H9 (cell line): ENCODE measurements around the gene TAOK1. TPM values are rescaled to one million over a fixed set of nuclear protein-coding genes. Genes with fewer than 3 reads are reported as not detected.

Source experiments
- DNase-seq: peaks from one replicate; pipeline ENCODE4 v3.0.0-alpha.2; 2017
- H2AFZ ChIP-seq: one replicate; pipeline ENCODE4 v1.6.1; 2013; ENCODE audit warnings: mild to moderate bottlenecking, low read length, control low read depth, moderate library complexity
- H2AK5ac ChIP-seq: 2 replicates; pipeline ENCODE4 v1.6.1; 2013; ENCODE audit warnings: low read length, control low read depth, mixed read lengths; ENCODE audit not compliant: insufficient read length
- H2BK120ac ChIP-seq: one replicate; pipeline ENCODE4 v1.6.1; 2013; ENCODE audit warnings: low read depth, mild to moderate bottlenecking, low read length, control low read depth, inconsistent platforms; ENCODE audit not compliant: poor library complexity, severe bottlenecking
- H2BK12ac ChIP-seq: 2 replicates; pipeline ENCODE4 v1.6.1; 2013; ENCODE audit warnings: low read length, control low read depth, mixed read lengths, low read depth; ENCODE audit not compliant: insufficient read length
- H2BK15ac ChIP-seq: 2 replicates; pipeline ENCODE4 v1.6.1; 2013; ENCODE audit warnings: low read depth, low read length, control low read depth
- H2BK20ac ChIP-seq: one replicate; pipeline ENCODE4 v1.6.1; 2013; ENCODE audit warnings: low read depth, mild to moderate bottlenecking, low read length, control low read depth, inconsistent platforms; ENCODE audit not compliant: poor library complexity, severe bottlenecking
- H2BK5ac ChIP-seq: 2 replicates; pipeline ENCODE4 v1.6.1; 2013; ENCODE audit warnings: low read length, control low read depth, mixed read lengths; ENCODE audit not compliant: insufficient read length
- H3K14ac ChIP-seq: 2 replicates; pipeline ENCODE4 v1.6.1; 2013; ENCODE audit warnings: low read length, control low read depth; ENCODE audit not compliant: insufficient read depth
- H3K18ac ChIP-seq: 2 replicates; pipeline ENCODE4 v1.6.1; 2013; ENCODE audit warnings: low read depth, mild to moderate bottlenecking, mixed read lengths, low read length, control low read depth; ENCODE audit not compliant: insufficient read length
- H3K23ac ChIP-seq: 2 replicates; pipeline ENCODE4 v1.6.1; 2013; ENCODE audit warnings: low read length, control low read depth, mixed read lengths, low read depth; ENCODE audit not compliant: insufficient read length
- H3K23me2 ChIP-seq: 2 replicates; pipeline ENCODE4 v1.6.1; 2013; ENCODE audit warnings: low read depth, mild to moderate bottlenecking, mixed read lengths, low read length, control low read depth; ENCODE audit not compliant: insufficient read length, poor library complexity, severe bottlenecking
- H3K27ac ChIP-seq: 2 replicates; pipeline ENCODE4 v1.5.1; 2013; ENCODE audit warnings: low read length, control low read depth, mixed read lengths, low read depth; ENCODE audit not compliant: insufficient read length
- H3K27me3 ChIP-seq: 2 replicates; pipeline ENCODE4 v1.6.1; 2013; ENCODE audit warnings: low read length, control low read depth, inconsistent platforms; ENCODE audit not compliant: insufficient read depth
- H3K4ac ChIP-seq: 2 replicates; pipeline ENCODE4 v1.6.1; 2013; ENCODE audit warnings: low read depth, mild to moderate bottlenecking, control low read depth, inconsistent platforms, low read length, moderate library complexity
- H3K4me1 ChIP-seq: 2 replicates; pipeline ENCODE4 v1.6.1; 2013; ENCODE audit warnings: low read length, control low read depth, inconsistent platforms; ENCODE audit not compliant: insufficient read depth
- H3K4me2 ChIP-seq: 2 replicates; pipeline ENCODE4 v1.6.1; 2013; ENCODE audit warnings: low read length, control low read depth, mixed read lengths; ENCODE audit not compliant: insufficient read length, insufficient read depth
- H3K56ac ChIP-seq: 2 replicates; pipeline ENCODE4 v1.6.1; 2013; ENCODE audit warnings: low read depth, mild to moderate bottlenecking, mixed read lengths, low read length, control low read depth; ENCODE audit not compliant: insufficient read length
- H3K79me1 ChIP-seq: 2 replicates; pipeline ENCODE4 v1.6.1; 2013; ENCODE audit warnings: low read depth, mild to moderate bottlenecking, moderate library complexity, low read length, control low read depth, inconsistent platforms; ENCODE audit not compliant: insufficient read depth, poor library complexity, severe bottlenecking
- H3K79me2 ChIP-seq: 2 replicates; pipeline ENCODE4 v1.6.1; 2013; ENCODE audit warnings: low read length, control low read depth, inconsistent platforms; ENCODE audit not compliant: insufficient read depth
- H3K9ac ChIP-seq: 2 replicates; pipeline ENCODE4 v1.6.1; 2013; ENCODE audit warnings: low read length, control low read depth, mixed read lengths; ENCODE audit not compliant: insufficient read length; ENCODE audit errors: extremely low read depth
- H3K9me3 ChIP-seq: one replicate; pipeline ENCODE4 v1.6.1; 2013; ENCODE audit warnings: low read depth, low read length, inconsistent platforms; ENCODE audit not compliant: control insufficient read depth
- H3T11ph ChIP-seq: one replicate; pipeline ENCODE4 v1.6.1; 2013; ENCODE audit warnings: mild to moderate bottlenecking, low read length, control low read depth, inconsistent platforms
- H4K20me1 ChIP-seq: one replicate; pipeline ENCODE4 v1.6.1; 2013; ENCODE audit not compliant: control insufficient read depth, insufficient read length, insufficient read depth
- H4K5ac ChIP-seq: 2 replicates; pipeline ENCODE4 v1.6.1; 2013; ENCODE audit warnings: low read depth, mild to moderate bottlenecking, mixed read lengths, low read length, control low read depth; ENCODE audit not compliant: insufficient read length
- H4K8ac ChIP-seq: replicated peaks from 2 replicates; pipeline ENCODE4 v1.6.1; 2013; ENCODE audit warnings: low read length, control low read depth, mixed read lengths, low read depth; ENCODE audit not compliant: insufficient read length
- H4K91ac ChIP-seq: 2 replicates; pipeline ENCODE4 v1.6.1; 2013; ENCODE audit warnings: low read depth, mild to moderate bottlenecking, moderate library complexity, mixed read lengths, low read length, control low read depth; ENCODE audit not compliant: insufficient read length
- H3K27ac Mint-ChIP-seq, 3 experiments: 2 replicates in 2 of 3; 3 replicates in 1 of 3; pipeline ENCODE4 v1.8.0; 2020 to 2021; ENCODE audit warnings: mixed read lengths in 3 of 3, mild to moderate bottlenecking in 1 of 3, moderate library complexity in 1 of 3
- H3K27me3 Mint-ChIP-seq: 2 replicates; pipeline ENCODE4 v1.8.0; 2021; ENCODE audit warnings: low read depth, mild to moderate bottlenecking, moderate library complexity, mixed read lengths
- H3K36me3 Mint-ChIP-seq, 3 experiments: 2 replicates in 2 of 3; 3 replicates in 1 of 3; pipeline ENCODE4 v1.8.0; 2020 to 2021; ENCODE audit warnings: low read depth in 3 of 3, mixed read lengths in 3 of 3; ENCODE audit not compliant: insufficient read depth in 1 of 3
- H3K4me1 Mint-ChIP-seq, 2 experiments: 2 replicates each; pipeline ENCODE4 v1.8.0; 2020; ENCODE audit warnings: mixed read lengths in 2 of 2
- H3K4me3 Mint-ChIP-seq, 2 experiments: 2 replicates in 1 of 2; 3 replicates in 1 of 2; pipeline ENCODE4 v1.8.0; 2020 to 2021; ENCODE audit warnings: mild to moderate bottlenecking in 2 of 2, mixed read lengths in 2 of 2, moderate library complexity in 1 of 2
- H3K9me3 Mint-ChIP-seq, 2 experiments: 2 replicates in 1 of 2; 3 replicates in 1 of 2; pipeline ENCODE4 v1.8.0; 2020; ENCODE audit warnings: mild to moderate bottlenecking in 2 of 2, mixed read lengths in 2 of 2, moderate library complexity in 1 of 2
- WGBS: extraction: QIAGEN DNeasy Blood & Tissue Kit; methylation state at CpG from one replicate; pipeline ENCODE4 v1.1.7; 2013; ENCODE audit warnings: missing lambda C conversion rate, low lambda C conversion rate, mixed read lengths; ENCODE audit not compliant: insufficient read length; ENCODE audit errors: extremely low coverage; 5-methylcytosine and 5-hydroxymethylcytosine counted together
- total RNA-seq: library from RNA; stranded (reverse); gene quantifications from 2 replicates; pipeline ENCODE4 v1.2.1, GENCODE V29; 2021
- TF ChIP-seq, protein P1 (sequence below): fragments of 200-600 bp; sonication (generic); conservative IDR thresholded peaks from 3 replicates; pipeline ENCODE4 v1.8.0; 2021; ENCODE audit warnings: antibody characterized with exemption, mild to moderate bottlenecking

The TAOK1 gene
- total RNA-seq, 1 experiment from 2014 or later, result 93.0 TPM

DNA sequence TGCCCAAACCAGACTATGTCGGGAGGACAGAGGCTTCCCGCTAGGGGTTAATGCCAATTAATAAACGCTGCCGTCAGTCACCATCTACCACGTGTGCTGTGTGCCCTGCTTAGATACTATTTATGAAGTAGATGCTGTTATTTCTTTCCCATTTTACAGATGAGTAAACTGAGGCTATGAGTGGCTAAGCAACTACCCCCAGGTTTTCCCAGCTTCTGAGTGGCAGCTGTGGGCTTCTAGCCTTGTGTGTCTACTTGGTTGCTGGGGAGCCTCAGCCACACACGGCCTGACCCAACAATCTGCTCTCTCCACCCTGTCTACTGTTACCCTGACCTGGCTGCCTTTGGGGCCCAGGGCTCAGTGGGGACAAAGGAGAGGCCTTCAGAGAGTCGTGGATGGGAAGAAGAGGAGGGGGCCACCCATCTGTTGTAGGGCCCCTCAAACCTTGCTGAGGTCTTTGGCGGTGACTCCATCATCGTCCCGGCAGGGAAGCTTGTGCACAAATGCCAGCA lies 192.1 kb downstream of the TAOK1 start:
- TF ChIP-seq, protein P1, sequence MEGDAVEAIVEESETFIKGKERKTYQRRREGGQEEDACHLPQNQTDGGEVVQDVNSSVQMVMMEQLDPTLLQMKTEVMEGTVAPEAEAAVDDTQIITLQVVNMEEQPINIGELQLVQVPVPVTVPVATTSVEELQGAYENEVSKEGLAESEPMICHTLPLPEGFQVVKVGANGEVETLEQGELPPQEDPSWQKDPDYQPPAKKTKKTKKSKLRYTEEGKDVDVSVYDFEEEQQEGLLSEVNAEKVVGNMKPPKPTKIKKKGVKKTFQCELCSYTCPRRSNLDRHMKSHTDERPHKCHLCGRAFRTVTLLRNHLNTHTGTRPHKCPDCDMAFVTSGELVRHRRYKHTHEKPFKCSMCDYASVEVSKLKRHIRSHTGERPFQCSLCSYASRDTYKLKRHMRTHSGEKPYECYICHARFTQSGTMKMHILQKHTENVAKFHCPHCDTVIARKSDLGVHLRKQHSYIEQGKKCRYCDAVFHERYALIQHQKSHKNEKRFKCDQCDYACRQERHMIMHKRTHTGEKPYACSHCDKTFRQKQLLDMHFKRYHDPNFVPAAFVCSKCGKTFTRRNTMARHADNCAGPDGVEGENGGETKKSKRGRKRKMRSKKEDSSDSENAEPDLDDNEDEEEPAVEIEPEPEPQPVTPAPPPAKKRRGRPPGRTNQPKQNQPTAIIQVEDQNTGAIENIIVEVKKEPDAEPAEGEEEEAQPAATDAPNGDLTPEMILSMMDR, result no peak
- Histone ChIP-seq H2BK12ac (no peak overlapping the region), H4K20me1 (no peaks in the 10 kb centered on the region), H3K27ac (no peak overlapping the region), H2AK5ac (no peak overlapping the region), H3K9me3 (no peaks in the 10 kb centered on the region), H3K4me2 (no peak overlapping the region), H2BK15ac (no peak overlapping the region), H4K5ac (no peak overlapping the region), H3K79me2 (peaks cover 10% of the 10 kb centered on the region; the same call in 1 of the 2 replicates), H2BK5ac (no peak overlapping the region), H4K8ac (no peak overlapping the region), H3K79me1 (peaks cover 4% of the 10 kb centered on the region), H3K23ac (no peak overlapping the region), H2BK120ac (no peak overlapping the region), H3K18ac (no peak overlapping the region), H3K4me1 (peaks cover 12% of the 10 kb centered on the region; the same call in 1 of the 2 replicates), H2BK20ac (no peak overlapping the region), H2AFZ (no peak overlapping the region), H4K91ac (no peak overlapping the region), H3T11ph (no peak overlapping the region), H3K14ac (no peak overlapping the region; the same call in 1 of the 2 replicates), H3K27me3 (no peaks in the 10 kb centered on the region), H3K9ac (no peak overlapping the region), H3K56ac (no peak overlapping the region), H3K4ac (no peak overlapping the region), H3K23me2 (no peaks in the 10 kb centered on the region)
- Mint-ChIP-seq H3K9me3 (no peaks in the 10 kb centered on the region), H3K4me1 (peaks cover 17 to 34% of the 10 kb centered on the region in 2 experiments), H3K36me3 (peaks cover 20 to 57% (median 47%) of the 10 kb centered on the region in 3 experiments), H3K4me3 (no peak overlapping the region; a peak in 1 of 5 replicates), H3K27me3 (no peaks in the 10 kb centered on the region), H3K27ac (no peak overlapping the region)
- no CpG with 5 or more reads among the region's 10 CpGs for WGBS
- DNase-seq, result no peak
